Stimulated activated CD4-positive, alpha-beta T cell treated with anti-CD3 and anti-CD28 coated beads, Interleukin-2, amount 100 ng/mL, for 48 hours (primary cell): ENCODE measurements around the gene TTC23.
"Not testable (repeated sequence)": the region's sequence is repeated elsewhere in the genome, so short reads cannot be mapped to it uniquely, and the experiment has no call there.

Experiments used
- DNase-seq, 2 donors: peaks; one replicate each; pipeline ENCODE4 v3.0.0-alpha.2; 2020

Gene TTC23

GRCh38 chr15:99118258-99118632 lies 131.1 kb downstream of the TTC23 start:
- no peak for DNase-seq

DNA sequence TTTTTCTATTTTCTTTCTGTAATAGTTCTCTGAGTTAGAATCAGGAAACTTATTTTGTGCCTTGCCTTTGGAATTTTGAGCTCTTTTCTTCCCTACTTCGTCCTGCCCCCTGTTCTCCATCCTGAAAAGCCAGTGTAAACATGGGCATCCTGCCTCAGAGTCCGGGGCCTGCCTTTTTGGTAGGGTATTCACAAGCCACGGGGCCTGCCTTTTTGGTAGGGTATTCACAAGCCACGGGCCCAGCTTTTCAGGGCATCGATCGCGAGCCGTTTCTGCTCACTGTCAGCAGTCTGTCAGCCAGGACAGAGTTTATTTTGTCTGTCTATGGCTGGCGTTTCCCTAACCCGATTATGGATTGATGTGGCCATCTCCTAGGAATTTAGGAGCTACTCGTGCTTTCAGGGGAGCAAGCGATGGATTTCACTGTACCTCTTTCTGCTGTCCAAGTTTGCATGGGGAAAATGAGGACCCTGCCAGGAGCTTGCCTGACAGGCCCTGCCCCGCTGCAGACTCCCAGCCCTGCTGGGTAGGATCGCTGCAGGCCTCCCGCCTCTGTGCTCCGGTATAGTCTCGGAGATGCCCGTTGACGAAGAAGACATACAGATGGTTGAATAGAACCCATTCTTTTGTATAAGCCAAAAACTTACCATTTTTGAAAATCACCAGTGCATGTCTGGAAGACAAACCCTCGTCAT lies 131.7 kb downstream of the TTC23 start:
- DNase-seq = no peak

DNA sequence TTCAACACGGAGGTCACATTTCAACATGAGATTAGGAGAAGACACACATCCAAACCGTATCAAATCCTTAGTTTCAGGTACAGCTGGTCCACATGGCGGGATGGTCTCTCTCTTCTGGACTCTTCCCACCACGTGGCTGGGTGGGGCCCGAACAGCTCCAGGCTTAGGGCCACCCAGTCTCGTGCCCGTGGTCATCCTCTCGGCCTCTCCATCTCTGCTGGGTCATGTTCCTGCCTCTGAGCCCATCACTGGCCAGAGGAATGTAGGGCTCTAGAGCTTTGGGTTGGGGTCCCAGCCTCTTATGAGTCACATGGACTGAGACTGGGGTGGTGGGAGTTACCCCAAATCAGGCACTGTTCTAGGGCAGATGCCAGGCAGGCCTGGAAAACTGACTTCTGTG lies 132.3 kb downstream of the TTC23 start:
- no peak for DNase-seq

GRCh38 chr15:99115300-99116215 lies 133.8 kb downstream of the TTC23 start:
- DNase-seq = no peak

DNA sequence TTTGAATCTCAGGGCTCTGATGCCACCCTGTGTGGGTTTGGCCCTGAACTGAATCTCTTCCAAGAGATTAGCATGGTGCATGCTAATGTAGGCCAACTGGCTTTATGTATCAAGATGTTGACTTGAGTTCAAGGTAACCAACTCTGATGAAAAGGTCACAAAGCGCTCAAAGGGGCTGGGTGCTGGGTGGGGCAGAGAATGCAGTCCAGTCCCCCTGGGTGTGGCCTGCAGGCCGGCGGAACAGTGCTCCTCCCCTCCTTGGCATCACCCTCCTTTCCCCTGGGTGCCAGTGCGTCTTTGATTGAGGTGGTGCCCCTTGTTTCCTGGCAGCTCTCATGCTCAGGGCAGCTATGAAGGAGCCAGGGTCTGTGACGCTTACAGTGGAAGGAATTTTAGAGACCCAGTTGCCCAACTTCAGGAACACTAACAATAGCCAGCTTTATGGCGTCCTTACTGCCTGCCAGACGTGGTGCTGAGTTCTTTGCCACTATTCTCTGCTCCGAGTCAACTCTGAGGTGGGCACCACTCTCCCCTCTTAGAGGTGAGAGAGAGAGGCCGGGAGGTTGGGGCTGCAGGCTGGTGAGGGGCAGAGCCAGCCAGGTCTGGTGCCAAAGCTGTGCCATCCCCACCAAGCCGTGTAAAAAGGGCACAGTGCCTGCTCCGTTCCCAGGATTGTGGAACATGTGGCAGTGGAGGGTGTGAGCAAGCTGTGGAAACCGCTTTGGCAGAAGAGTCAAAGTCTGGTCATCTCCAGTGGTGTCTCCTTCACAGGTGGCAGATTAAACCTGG lies 134.7 kb downstream of the TTC23 start:
- DNase-seq = no peak

DNA sequence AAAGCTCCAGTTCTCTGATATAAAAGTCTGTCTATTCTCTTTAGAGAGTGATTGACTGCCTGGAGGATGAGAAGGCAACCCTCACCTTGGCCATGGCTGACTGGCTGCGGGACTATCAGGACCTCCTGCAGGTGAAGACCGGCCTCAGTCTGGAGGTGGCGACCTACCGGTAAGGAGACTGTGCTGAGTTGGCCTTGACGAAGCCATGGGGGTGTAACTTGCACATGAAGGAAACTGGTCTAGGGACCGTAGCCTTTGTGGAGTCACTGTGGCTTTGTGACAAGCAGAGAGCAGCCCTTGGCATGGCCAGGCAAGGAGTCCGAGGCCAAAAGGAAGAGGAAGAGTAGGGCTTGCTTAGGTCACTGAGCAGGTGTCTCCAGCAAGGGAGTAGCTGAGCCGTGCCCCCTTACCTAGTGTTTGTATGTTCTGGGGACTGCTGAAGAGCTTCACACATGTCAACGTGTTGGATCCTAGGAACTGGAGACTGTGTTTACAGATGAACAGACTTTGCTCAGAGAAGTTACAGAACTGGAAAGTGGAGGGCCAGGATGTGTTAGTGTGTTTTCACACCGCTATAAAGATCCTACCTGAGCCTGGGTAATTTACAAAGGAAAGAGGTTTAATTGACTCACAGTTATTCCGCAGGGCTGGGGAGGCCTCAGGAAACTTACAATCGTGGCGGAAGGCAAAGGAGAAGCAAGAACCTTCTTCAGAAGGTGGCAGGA lies 135.7 kb downstream of the TTC23 start:
- DNase-seq = no peak

DNA sequence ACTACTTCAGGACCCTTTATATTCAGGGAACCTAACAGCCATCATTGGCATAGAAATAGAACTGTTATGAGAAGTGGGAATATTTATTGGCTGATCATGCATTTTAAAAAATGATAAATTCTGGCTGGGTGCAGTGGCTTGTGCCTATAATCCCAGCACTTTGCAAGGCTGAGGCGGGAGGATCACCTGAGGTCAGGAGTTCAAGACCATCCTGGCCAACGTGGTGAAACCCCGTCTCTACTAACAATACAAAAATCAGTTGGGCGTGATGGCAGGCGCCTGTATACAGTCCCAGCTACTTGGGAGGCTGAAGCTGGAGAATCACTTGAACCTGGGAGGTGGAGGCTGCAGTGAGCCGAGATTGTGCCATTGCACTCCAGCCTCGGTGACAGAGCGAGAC lies 137.7 kb downstream of the TTC23 start:
- not testable (repeated sequence) for DNase-seq

DNA sequence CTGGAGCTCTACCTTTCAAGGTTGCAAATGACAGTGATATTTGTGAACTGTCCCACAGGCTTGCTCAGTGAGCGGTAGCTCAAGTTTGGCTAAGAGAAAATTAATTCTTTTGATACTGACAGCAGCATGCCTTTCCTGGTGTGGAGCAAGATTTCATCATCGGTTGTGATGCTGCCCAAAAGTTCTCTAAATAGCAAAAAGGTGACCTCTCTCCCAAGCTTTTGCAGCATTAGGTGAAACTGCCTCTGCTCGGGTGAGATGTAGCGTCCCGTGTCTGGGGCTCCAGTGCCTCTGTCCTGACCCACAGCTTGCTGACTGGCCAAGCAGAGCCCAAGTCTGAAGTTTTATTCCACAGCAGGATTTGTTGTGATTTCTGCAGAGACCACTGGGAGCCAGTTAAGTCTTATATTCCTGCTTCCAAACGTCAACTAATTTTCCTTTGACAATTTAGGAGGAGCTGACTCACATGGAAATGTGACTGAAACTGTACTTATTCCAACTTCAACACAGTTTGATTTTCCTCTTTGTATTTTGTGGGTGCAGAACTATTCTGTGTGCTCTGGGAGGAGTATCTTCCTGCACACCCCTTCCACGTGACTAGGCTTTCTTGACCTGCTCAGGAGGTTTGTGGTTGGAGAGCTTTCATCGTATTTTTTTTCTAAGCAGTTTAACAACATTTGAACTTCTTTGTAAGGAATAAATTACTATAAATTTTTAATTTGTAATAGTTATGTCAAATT lies 138.6 kb downstream of the TTC23 start:
- DNase-seq = no peak

GRCh38 chr15:99110093-99110492 lies 139.3 kb downstream of the TTC23 start:
- DNase-seq = no peak

GRCh38 chr15:99109555-99110021 lies 139.8 kb downstream of the TTC23 start:
- DNase-seq = no peak

GRCh38 chr15:99108993-99109392 lies 140.4 kb downstream of the TTC23 start:
- no peak for DNase-seq

GRCh38 chr15:99106417-99107220 lies 142.8 kb downstream of the TTC23 start:
- DNase-seq = no peak

- peak; percentile 27 to 38 for DNase-seq
Observed at GRCh38 chr15:99105514-99106341, 143.7 kb downstream of the TTC23 start.

GRCh38 chr15:99104788-99105513 lies 144.4 kb downstream of the TTC23 start, which contains the start of gene SYNM:
SYNM (plus strand) TSS chr15:99105080; CDS start chr15:99105200, 120 bp downstream.
- peak; percentile 40 to 51 for DNase-seq

DNA sequence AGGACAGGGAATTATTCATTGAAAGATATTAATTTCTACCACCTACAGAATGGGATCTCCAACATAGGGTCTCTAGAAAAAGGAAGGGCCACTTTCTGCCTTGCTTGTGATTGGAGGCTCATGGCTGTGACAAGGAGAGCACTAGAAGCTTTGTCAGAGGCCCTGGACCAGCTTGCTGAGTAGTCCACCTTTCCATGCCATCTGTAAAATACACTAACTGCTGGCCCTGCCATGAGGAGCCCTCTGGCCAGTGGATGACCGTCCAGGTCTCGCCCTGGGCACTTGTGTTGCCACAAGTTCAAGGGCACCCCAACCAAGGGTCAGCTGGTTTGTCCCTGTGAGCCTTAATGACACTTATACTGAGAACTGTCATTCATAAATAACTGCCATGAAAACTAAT lies 146.1 kb downstream of the TTC23 start:
- no peak for DNase-seq

- no peak for DNase-seq
Observed at GRCh38 chr15:99102332-99103235, 146.8 kb downstream of the TTC23 start.

GRCh38 chr15:99101501-99101900 lies 147.9 kb downstream of the TTC23 start:
- DNase-seq = no peak
